ENCODE results near the gene RCOR1.

The RCOR1 gene

DNA sequence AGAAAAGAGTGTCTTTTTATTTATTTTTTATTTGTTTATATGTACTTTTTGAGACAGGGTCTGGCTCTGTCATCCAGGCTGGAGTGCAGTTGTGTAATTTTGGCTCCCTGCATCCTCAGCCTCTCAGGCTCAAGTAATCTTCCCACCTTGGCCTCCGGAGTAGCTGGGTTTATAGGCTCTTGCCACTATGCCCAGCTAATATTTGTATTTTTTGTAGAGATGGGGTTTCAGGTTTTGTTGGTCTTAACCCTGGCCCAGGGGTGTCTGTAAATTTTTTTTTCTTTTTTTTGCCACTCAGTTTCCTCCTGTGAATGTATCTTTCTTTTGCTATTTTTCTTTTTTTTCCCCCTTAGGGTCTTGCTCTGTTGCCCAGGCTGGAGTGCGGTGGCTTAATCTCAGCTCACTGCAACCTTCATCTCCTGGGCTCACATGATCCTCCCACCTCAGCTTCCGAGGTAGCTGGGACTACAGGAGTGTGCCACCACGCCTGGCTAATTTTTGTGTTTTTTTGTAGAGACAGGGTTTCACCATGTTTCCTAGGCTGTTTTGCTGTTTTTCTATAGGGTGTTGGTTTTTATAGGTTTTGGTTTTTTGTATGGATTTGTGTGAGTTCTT lies 11.0 kb downstream of the RCOR1 start:
- ChIA-PET POLR2A (no interaction called here), CTCF (interaction anchor here (2.6 kb wide), 1 partner anchor 9 kb away, joined by 11 read pairs; no protein-coding TSS in a partner anchor)
- TF ChIP-seq CTBP1 (IDR thresholded peaks at IDR 0.05; ENCODE audit: borderline replicate concordance) (no peak), FOXK2 (IDR thresholded peaks at IDR 0.05) (no peak), ARNT (IDR thresholded peaks at IDR 0.05) (no peak)
- DNase-seq (ENCODE audit: extremely low spot score) = no peak

DNA sequence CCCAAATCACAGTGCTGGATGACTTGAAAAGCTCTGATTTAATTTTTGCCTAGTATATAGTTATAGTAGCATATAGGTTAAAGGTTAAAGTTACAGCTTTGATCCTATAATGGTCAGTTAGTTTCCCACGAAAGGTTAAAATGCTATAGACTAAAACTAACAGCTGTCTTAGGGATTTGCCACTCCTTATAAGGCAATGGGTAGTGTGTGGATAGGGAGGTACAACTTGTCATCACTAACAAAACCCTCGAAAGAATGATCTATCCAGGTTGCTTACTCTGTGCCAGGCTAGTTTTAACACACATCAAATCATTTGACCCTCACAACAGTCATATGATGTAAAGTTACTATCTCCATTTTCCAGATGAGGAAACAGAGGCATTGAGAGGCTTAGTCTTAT lies 11.7 kb downstream of the RCOR1 start:
- no peak for DNase-seq (ENCODE audit: extremely low spot score)
- CTCF ChIA-PET = interaction anchor here (2.6 kb wide), 1 partner anchor 10 kb away, joined by 11 read pairs; no protein-coding TSS in a partner anchor
- POLR2A ChIA-PET = no interaction called here
- TF ChIP-seq ARNT (IDR thresholded peaks at IDR 0.05) (no peak), LEF1 (IDR thresholded peaks at IDR 0.05; ENCODE audit: borderline replicate concordance) (no peak), ZNF384 (IDR thresholded peaks at IDR 0.05) (no peak), BHLHE40 (IDR thresholded peaks at IDR 0.05; ENCODE audit: borderline replicate concordance) (no peak), ELF4 (IDR thresholded peaks at IDR 0.05) (no peak), CTBP1 (IDR thresholded peaks at IDR 0.05; ENCODE audit: borderline replicate concordance) (no peak), FOXM1 (IDR thresholded peaks at IDR 0.05; ENCODE audit: borderline replicate concordance) (no peak), FOXK2 (IDR thresholded peaks at IDR 0.05) (no peak), TARDBP (IDR thresholded peaks at IDR 0.05) (no peak), HDGF (IDR thresholded peaks at IDR 0.05; ENCODE audit: borderline replicate concordance) (no peak), SP1 (IDR thresholded peaks at IDR 0.05) (no peak), FOXA1 (IDR thresholded peaks at IDR 0.05) (no peak), SUZ12 (IDR thresholded peaks at IDR 0.05) (no peak)
- TF ChIP-seq, protein P1, sequence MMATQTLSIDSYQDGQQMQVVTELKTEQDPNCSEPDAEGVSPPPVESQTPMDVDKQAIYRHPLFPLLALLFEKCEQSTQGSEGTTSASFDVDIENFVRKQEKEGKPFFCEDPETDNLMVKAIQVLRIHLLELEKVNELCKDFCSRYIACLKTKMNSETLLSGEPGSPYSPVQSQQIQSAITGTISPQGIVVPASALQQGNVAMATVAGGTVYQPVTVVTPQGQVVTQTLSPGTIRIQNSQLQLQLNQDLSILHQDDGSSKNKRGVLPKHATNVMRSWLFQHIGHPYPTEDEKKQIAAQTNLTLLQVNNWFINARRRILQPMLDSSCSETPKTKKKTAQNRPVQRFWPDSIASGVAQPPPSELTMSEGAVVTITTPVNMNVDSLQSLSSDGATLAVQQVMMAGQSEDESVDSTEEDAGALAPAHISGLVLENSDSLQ (IDR thresholded peaks at IDR 0.05) = no peak

DNA sequence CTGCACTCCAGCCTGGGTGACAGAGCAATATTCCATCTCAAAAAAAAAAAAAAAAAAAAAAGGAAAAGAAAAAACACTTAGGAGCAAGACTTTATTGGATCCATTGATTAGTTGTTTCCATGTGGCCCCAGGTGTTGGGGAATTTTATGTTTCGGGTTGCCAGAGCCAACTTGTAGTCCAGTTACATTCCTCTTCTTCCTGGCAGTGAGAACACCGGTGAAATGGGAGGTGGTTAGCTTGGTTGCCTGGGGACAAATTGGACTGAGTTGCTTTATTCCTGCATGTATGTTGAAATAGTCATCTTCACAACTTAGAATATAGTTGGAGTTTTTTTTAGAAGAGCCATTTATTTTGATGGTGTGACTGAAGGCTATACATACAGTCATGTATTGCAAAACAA lies 12.6 kb downstream of the RCOR1 start:
- POLR2A ChIA-PET = no interaction called here
- CTCF ChIA-PET = interaction anchor here (2.6 kb wide), 1 partner anchor 11 kb away, joined by 11 read pairs; no protein-coding TSS in a partner anchor
- TF ChIP-seq, protein P1 (IDR thresholded peaks at IDR 0.05) = no peak
- no peak for TF ChIP-seq L3MBTL2 (conservative IDR thresholded peaks at IDR 0.05)
- no peak for TF ChIP-seq ELF4 (IDR thresholded peaks at IDR 0.05)
- no peak for TF ChIP-seq SP1 (IDR thresholded peaks at IDR 0.05)
- no peak for TF ChIP-seq ARNT (IDR thresholded peaks at IDR 0.05)
- no peak for TF ChIP-seq TARDBP (IDR thresholded peaks at IDR 0.05)
- TF ChIP-seq HDGF (IDR thresholded peaks at IDR 0.05; ENCODE audit: borderline replicate concordance) = no peak
- TF ChIP-seq NFRKB (IDR thresholded peaks at IDR 0.05) = no peak
- no peak for TF ChIP-seq SUZ12 (IDR thresholded peaks at IDR 0.05)
- TF ChIP-seq LEF1 (IDR thresholded peaks at IDR 0.05; ENCODE audit: borderline replicate concordance) = no peak
- DNase-seq (ENCODE audit: extremely low spot score) = no peak

DNA sequence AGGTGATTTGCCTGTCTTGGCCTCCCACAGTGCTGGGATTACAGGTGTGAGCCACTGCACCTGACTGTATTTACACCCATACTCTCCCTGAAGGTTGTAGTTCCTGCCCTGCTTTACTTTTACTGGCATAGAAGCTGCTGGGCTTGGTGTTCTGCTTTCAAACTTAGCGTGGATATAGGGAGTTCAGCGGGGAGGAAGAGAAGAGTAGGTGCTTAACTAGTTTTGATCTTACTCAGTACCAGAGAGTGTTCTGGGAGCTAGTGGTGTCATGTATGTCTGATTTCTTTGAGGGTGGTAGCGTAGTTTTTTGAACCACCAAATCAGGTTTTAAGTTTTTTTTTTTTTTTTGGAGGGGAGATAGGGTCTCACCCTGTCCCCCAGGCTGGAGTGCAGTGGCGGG lies 13.8 kb downstream of the RCOR1 start:
- CTCF ChIA-PET = interaction anchor here (1.7 kb wide), 1 partner anchor 12 kb away, joined by 10 read pairs; no protein-coding TSS in a partner anchor
- TF ChIP-seq NFRKB (IDR thresholded peaks at IDR 0.05) (no peak), FOXK2 (IDR thresholded peaks at IDR 0.05) (no peak), FOXA1 (IDR thresholded peaks at IDR 0.05) (no peak), L3MBTL2 (conservative IDR thresholded peaks at IDR 0.05) (no peak)

DNA sequence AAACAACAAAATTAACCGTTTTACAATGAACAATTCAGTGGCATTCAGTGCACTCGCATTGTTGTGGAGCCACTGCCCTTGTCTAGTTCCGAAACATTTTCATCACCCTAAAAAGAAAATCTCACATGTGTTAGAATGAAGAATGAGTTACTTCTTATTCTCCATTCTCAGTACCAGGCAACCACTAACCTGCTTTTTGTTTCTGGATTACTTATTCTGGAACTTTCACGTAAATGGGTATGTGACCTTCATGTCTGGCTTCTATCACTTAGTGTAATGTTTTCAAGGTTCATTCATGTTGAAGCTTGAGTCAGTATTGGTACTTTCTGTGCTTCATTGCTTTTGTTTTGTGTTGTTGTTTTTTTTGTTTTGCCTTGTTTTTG lies 15.6 kb downstream of the RCOR1 start:
- CTCF ChIA-PET = interaction anchor here (0.6 to 1.5 kb wide), 2 partner anchors 13 to 83 kb away, joined by 3 to 4 read pairs; no protein-coding TSS in a partner anchor
- no peak for TF ChIP-seq FOXM1 (IDR thresholded peaks at IDR 0.05; ENCODE audit: borderline replicate concordance)
- no peak for TF ChIP-seq SUZ12 (IDR thresholded peaks at IDR 0.05)
- TF ChIP-seq CTBP1 (IDR thresholded peaks at IDR 0.05; ENCODE audit: borderline replicate concordance) = no peak
- no peak for TF ChIP-seq ARNT (IDR thresholded peaks at IDR 0.05)
- no peak for TF ChIP-seq LEF1 (IDR thresholded peaks at IDR 0.05; ENCODE audit: borderline replicate concordance)
- no peak for TF ChIP-seq BHLHE40 (IDR thresholded peaks at IDR 0.05; ENCODE audit: borderline replicate concordance)
- no peak for TF ChIP-seq SP1 (IDR thresholded peaks at IDR 0.05)
- TF ChIP-seq, protein P1 (IDR thresholded peaks at IDR 0.05) = no peak
- no peak for TF ChIP-seq NFRKB (IDR thresholded peaks at IDR 0.05)
- TF ChIP-seq FOXK2 (IDR thresholded peaks at IDR 0.05) = no peak
- TF ChIP-seq HDGF (IDR thresholded peaks at IDR 0.05; ENCODE audit: borderline replicate concordance) = no peak
- no peak for TF ChIP-seq ZNF384 (IDR thresholded peaks at IDR 0.05)
- TF ChIP-seq TARDBP (IDR thresholded peaks at IDR 0.05) = no peak
- no peak for TF ChIP-seq L3MBTL2 (conservative IDR thresholded peaks at IDR 0.05)
- TF ChIP-seq FOXA1 (IDR thresholded peaks at IDR 0.05) = no peak
- no peak for TF ChIP-seq ELF4 (IDR thresholded peaks at IDR 0.05)
- POLR2A ChIA-PET = no interaction called here
- no peak for DNase-seq (ENCODE audit: extremely low spot score)

More for the DNA sequence above, 13.8 kb downstream of the RCOR1 start:
- DNase-seq (ENCODE audit: extremely low spot score) = no peak
- POLR2A ChIA-PET = no interaction called here

DNA sequence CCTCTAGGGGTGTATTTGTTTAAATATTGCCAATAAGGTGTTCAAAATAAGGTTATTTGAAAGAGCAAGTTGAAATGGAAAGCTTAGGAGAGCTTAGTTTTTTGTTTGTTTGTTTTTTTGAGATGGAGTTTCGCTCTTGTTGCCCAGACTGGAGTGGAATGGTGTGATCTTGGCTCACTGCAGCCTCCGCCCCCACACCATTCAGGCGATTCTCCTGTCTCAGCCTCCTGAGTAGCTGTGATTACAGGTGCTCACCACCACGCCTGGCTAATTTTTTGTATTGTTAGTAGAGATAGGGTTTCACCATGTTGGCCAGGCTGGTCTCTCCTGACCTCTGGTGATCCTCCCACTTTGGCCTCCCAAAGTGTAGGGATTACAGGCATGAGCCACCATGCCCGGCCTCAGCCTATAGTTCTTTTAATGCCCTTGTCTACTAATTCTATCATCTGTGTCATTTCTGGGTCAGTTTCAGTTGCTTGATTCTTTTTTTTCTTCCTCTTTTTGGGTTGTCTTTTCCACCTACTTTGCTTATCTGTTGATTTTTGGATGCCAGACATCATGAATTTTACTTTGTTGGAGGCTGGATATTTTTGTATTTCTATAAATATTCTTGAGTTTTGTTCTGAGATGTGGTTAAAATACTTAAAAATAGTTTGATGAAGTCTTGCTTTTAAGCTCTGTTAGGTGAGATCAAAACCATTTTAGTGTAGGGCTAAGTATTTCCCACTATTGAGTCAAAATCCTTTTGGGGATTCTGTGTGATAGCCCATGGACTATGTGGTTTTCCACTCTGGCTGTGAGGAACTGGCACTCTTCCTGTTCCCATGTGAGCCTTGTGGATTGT lies 18.7 kb downstream of the RCOR1 start:
- ChIA-PET POLR2A (interaction anchor here (1.0 to 1.3 kb wide), 2 partner anchors 8 to 297 kb away, joined by 3 to 4 read pairs; no protein-coding TSS in a partner anchor), CTCF (no interaction called here)
- no peak for TF ChIP-seq LEF1 (IDR thresholded peaks at IDR 0.05; ENCODE audit: borderline replicate concordance)
- no peak for TF ChIP-seq HDGF (IDR thresholded peaks at IDR 0.05; ENCODE audit: borderline replicate concordance)
- TF ChIP-seq, protein P1 (IDR thresholded peaks at IDR 0.05) = no peak
- TF ChIP-seq L3MBTL2 (conservative IDR thresholded peaks at IDR 0.05) = no peak
- TF ChIP-seq CTBP1 (IDR thresholded peaks at IDR 0.05; ENCODE audit: borderline replicate concordance) = no peak
- no peak for TF ChIP-seq SP1 (IDR thresholded peaks at IDR 0.05)
- no peak for TF ChIP-seq ELF4 (IDR thresholded peaks at IDR 0.05)
- no peak for TF ChIP-seq ZNF384 (IDR thresholded peaks at IDR 0.05)
- TF ChIP-seq SUZ12 (IDR thresholded peaks at IDR 0.05) = no peak
- no peak for TF ChIP-seq TARDBP (IDR thresholded peaks at IDR 0.05)
- TF ChIP-seq BHLHE40 (IDR thresholded peaks at IDR 0.05; ENCODE audit: borderline replicate concordance) = no peak
- no peak for TF ChIP-seq FOXK2 (IDR thresholded peaks at IDR 0.05)
- no peak for TF ChIP-seq FOXM1 (IDR thresholded peaks at IDR 0.05; ENCODE audit: borderline replicate concordance)
- no peak for TF ChIP-seq FOXA1 (IDR thresholded peaks at IDR 0.05)
- TF ChIP-seq NFRKB (IDR thresholded peaks at IDR 0.05) = no peak
- TF ChIP-seq ARNT (IDR thresholded peaks at IDR 0.05) = no peak
- DNase-seq (ENCODE audit: extremely low spot score) = no peak
